ENCODE measurements around the gene SBSN. TPM values are rescaled to one million over a fixed set of nuclear protein-coding genes. Genes with fewer than 3 reads are reported as not detected.
A peak's percentile ranks its signal among the peaks of the same experiment; 100 is the strongest.

SBSN gene
- total RNA-seq, 1 experiment from 2014 or later, result 0.15 TPM

DNA sequence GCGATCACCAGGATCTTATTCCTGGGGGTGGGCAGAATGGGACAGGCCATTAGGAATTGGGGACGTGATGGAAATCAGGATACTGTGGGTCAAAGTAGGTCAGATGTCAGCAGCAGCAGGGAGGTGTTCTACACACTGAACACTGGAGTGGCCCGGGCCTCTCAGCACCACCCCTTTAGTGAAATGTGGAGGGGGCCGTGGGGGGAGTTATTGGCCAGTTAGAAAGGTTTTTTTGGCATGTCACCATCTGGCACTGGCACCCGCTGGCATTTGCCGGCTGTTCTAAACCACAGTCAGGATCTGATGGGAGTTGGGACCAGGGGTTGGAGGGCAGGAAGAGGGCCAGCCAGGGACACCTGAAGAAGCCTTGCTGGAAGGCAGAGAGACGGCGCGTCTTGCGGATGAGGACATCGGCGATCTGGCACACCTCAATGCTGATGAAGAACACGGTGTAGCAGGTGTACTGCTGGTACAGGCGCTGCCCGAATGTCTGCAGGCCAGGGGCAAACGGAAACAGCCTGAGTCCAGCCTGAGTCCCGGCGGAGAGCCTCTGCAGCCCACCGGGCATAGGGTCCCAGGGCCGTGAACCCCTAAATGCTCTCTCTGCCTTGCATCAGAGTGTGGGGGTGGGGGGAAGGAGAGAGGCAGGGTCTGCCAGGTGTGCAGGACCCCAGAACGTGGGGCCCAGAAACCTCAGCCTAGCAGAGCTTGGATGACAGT lies 23.1 kb upstream of the SBSN start:
- H3K27me3 Mint-ChIP-seq (ENCODE audit: low read depth), result peaks cover 22% of the 10 kb centered on the region
- Histone ChIP-seq H2BK20ac (ENCODE audit: low read depth, low read length, poor library complexity, severe bottlenecking) (no peak overlapping the region), H4K5ac (ENCODE audit: insufficient read length, low read depth, low read length) (no peak overlapping the region), H3K4ac (ENCODE audit: low read depth, low read length) (no peak overlapping the region), H3K27ac (ENCODE audit: insufficient read length, low read depth, low read length) (no peak overlapping the region), H3K79me2 (ENCODE audit: insufficient read depth, low read length) (no peaks in the 10 kb centered on the region), H3K4me2 (ENCODE audit: insufficient read depth, insufficient read length, low read length) (no peak overlapping the region), H3K23me2 (ENCODE audit: insufficient read length, low read depth, low read length, poor library complexity, severe bottlenecking) (peaks cover 2% of the 10 kb centered on the region), H2BK5ac (ENCODE audit: insufficient read length, low read length) (no peak overlapping the region), H2BK120ac (ENCODE audit: low read depth, low read length, poor library complexity, severe bottlenecking) (no peak overlapping the region), H4K8ac (replicated peaks; ENCODE audit: insufficient read length, low read depth, low read length) (no peak overlapping the region), H3K18ac (ENCODE audit: insufficient read length, low read depth, low read length) (no peak overlapping the region), H3K27me3 (ENCODE audit: insufficient read depth, low read length) (no peaks in the 10 kb centered on the region), H3K23ac (ENCODE audit: insufficient read length, low read depth, low read length) (no peak overlapping the region), H4K20me1 (ENCODE audit: control insufficient read depth, insufficient read depth, insufficient read length) (no peaks in the 10 kb centered on the region), H3K56ac (ENCODE audit: insufficient read length, low read depth, low read length) (no peak overlapping the region), H3K79me1 (ENCODE audit: insufficient read depth, low read depth, low read length, poor library complexity, severe bottlenecking) (no peaks in the 10 kb centered on the region), H3K9me3 (ENCODE audit: control insufficient read depth, low read depth, low read length) (no peaks in the 10 kb centered on the region), H2BK15ac (ENCODE audit: low read depth, low read length) (no peak overlapping the region), H3K14ac (ENCODE audit: insufficient read depth, low read length) (no peak overlapping the region; the same call in 1 of the 2 replicates), H3K9ac (ENCODE audit: extremely low read depth, insufficient read length, low read length) (no peak overlapping the region), H3K4me1 (ENCODE audit: insufficient read depth, low read length) (no peaks in the 10 kb centered on the region), H2AK5ac (ENCODE audit: insufficient read length, low read length) (no peak overlapping the region), H2BK12ac (ENCODE audit: insufficient read length, low read depth, low read length) (no peak overlapping the region), H4K91ac (ENCODE audit: insufficient read length, low read depth, low read length) (no peak overlapping the region), H2AFZ (ENCODE audit: low read length) (no peak overlapping the region), H3T11ph (ENCODE audit: low read length) (no peak overlapping the region)
- no CpG with 5 or more reads among the region's 21 CpGs for WGBS (ENCODE audit: extremely low coverage, insufficient read length, low lambda C conversion rate)
- TF ChIP-seq, protein P1, sequence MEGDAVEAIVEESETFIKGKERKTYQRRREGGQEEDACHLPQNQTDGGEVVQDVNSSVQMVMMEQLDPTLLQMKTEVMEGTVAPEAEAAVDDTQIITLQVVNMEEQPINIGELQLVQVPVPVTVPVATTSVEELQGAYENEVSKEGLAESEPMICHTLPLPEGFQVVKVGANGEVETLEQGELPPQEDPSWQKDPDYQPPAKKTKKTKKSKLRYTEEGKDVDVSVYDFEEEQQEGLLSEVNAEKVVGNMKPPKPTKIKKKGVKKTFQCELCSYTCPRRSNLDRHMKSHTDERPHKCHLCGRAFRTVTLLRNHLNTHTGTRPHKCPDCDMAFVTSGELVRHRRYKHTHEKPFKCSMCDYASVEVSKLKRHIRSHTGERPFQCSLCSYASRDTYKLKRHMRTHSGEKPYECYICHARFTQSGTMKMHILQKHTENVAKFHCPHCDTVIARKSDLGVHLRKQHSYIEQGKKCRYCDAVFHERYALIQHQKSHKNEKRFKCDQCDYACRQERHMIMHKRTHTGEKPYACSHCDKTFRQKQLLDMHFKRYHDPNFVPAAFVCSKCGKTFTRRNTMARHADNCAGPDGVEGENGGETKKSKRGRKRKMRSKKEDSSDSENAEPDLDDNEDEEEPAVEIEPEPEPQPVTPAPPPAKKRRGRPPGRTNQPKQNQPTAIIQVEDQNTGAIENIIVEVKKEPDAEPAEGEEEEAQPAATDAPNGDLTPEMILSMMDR (conservative IDR thresholded peaks at IDR 0.05), result no peak
- peaks cover 17 to 21% of the 10 kb centered on the region in 2 experiments for H3K4me1 Mint-ChIP-seq
- H3K9me3 Mint-ChIP-seq, result no peaks in the 10 kb centered on the region
- H3K27ac Mint-ChIP-seq, result peak overlapping the region in 1 of 3 experiments; percentile 71; a peak in 1 of 7 replicates
- H3K36me3 Mint-ChIP-seq (ENCODE audit: insufficient read depth in 1 of 3, low read depth in 3 of 3), result peaks cover 7 to 36% (median 19%) of the 10 kb centered on the region in 3 experiments; a peak in 6 of 7 replicates
- H3K4me3 Mint-ChIP-seq, result no peak overlapping the region
- DNase-seq, result no peak
